ENCODE results near the gene YIPF4.

GRCh38 chr2:32258242-32258641 lies 19.5 kb upstream of the YIPF4 start:
- TF ChIP-seq POLR2AphosphoS5 (IDR thresholded peaks at IDR 0.05; ENCODE audit: borderline replicate concordance, low read depth, low read length) (no peak), EZH2 (IDR thresholded peaks at IDR 0.05) (no peak)

Data from SK-N-MC (cell line).